Nephron (organoid): Measurements from ENCODE around the gene HES5.
"Not testable (repeated sequence)": the region's sequence is repeated elsewhere in the genome, so short reads cannot be mapped to it uniquely, and the experiment has no call there.

Source experiments
- H3K27ac Mint-ChIP-seq, 3 experiments: 2 replicates each; pipeline ENCODE4 v1.8.0; 2020; ENCODE audit warnings: mixed read lengths in 3 of 3, mild to moderate bottlenecking in 2 of 3, moderate library complexity in 1 of 3
- H3K27me3 Mint-ChIP-seq: 2 replicates; pipeline ENCODE4 v1.8.0; 2021; ENCODE audit warnings: low read depth, mild to moderate bottlenecking, moderate library complexity, mixed read lengths
- H3K36me3 Mint-ChIP-seq: 2 replicates; pipeline ENCODE4 v1.8.0; 2020; ENCODE audit warnings: low read depth, mixed read lengths
- H3K4me1 Mint-ChIP-seq: 2 replicates; pipeline ENCODE4 v1.8.0; 2020; ENCODE audit warnings: mixed read lengths
- H3K4me3 Mint-ChIP-seq, 3 experiments: 2 replicates each; pipeline ENCODE4 v1.8.0; 2020; ENCODE audit warnings: mild to moderate bottlenecking in 3 of 3, mixed read lengths in 3 of 3, moderate library complexity in 2 of 3
- H3K9me3 Mint-ChIP-seq: 2 replicates; pipeline ENCODE4 v1.8.0; 2020; ENCODE audit warnings: mixed read lengths
- CTCF ChIP-seq, 3 experiments: fragments of 200-600 bp; sonication (generic); IDR thresholded peaks; one replicate each; pipeline ENCODE4 v1.5.0; 2021; ENCODE audit warnings: antibody characterized with exemption in 3 of 3; ENCODE audit not compliant: unreplicated experiment in 3 of 3

The HES5 gene

GRCh38 chr1:2529784-2530512 is at the start of gene HES5:
Gene HES5 (minus strand): TSS chr1:2530263. CDS start chr1:2530164, 99 bp downstream.
- no peaks in the 10 kb centered on the region for H3K9me3 Mint-ChIP-seq
- no peaks in the 10 kb centered on the region for H3K36me3 Mint-ChIP-seq
- no peak within 1 kb of the TSS for H3K27ac Mint-ChIP-seq
- peaks cover 32% of the 10 kb centered on the region for H3K4me1 Mint-ChIP-seq
- peaks cover 74% of the 10 kb centered on the region for H3K27me3 Mint-ChIP-seq
- TF ChIP-seq CTCF (IDR thresholded peaks at IDR 0.05; ENCODE audit: unreplicated experiment in 3 of 3), result no peak
- peak within 1 kb of the TSS; percentile 34 to 52 (median 50) for H3K4me3 Mint-ChIP-seq

GRCh38 chr1:2578758-2579118 is 48.7 kb upstream of the HES5 start:
- Mint-ChIP-seq H3K4me1 (peaks cover 9% of the 10 kb centered on the region), H3K36me3 (no peaks in the 10 kb centered on the region), H3K27me3 (no peaks in the 10 kb centered on the region), H3K4me3 (peak overlapping the region in 1 of 3 experiments; percentile 26), H3K9me3 (peaks cover 5% of the 10 kb centered on the region), H3K27ac (peak overlapping the region; percentile 66 to 92 (median 69))
- TF ChIP-seq CTCF (IDR thresholded peaks at IDR 0.05; ENCODE audit: unreplicated experiment in 3 of 3), result no peak

GRCh38 chr1:2577565-2578075 is 47.6 kb upstream of the HES5 start:
- not testable (repeated sequence) for H3K36me3 Mint-ChIP-seq, H3K4me1 Mint-ChIP-seq, H3K27ac Mint-ChIP-seq, H3K27me3 Mint-ChIP-seq, H3K4me3 Mint-ChIP-seq
- peaks cover 15% of the 10 kb centered on the region for H3K9me3 Mint-ChIP-seq

- H3K9me3 Mint-ChIP-seq, result peaks cover 17% of the 10 kb centered on the region
- TF ChIP-seq CTCF (IDR thresholded peaks at IDR 0.05; ENCODE audit: unreplicated experiment in 3 of 3), result no peak
- H3K4me3 Mint-ChIP-seq, result no peak overlapping the region
- H3K27ac Mint-ChIP-seq, result peak overlapping the region in 2 of 3 experiments; percentile 29 to 63
- H3K4me1 Mint-ChIP-seq, result peaks cover 7% of the 10 kb centered on the region
- H3K36me3 Mint-ChIP-seq, result peaks cover 4% of the 10 kb centered on the region
- H3K27me3 Mint-ChIP-seq, result peaks cover 4% of the 10 kb centered on the region
Observed at GRCh38 chr1:2575801-2576663, 46.0 kb upstream of the HES5 start.

- H3K4me1 Mint-ChIP-seq, result peaks cover 7% of the 10 kb centered on the region
- H3K36me3 Mint-ChIP-seq, result peaks cover 4% of the 10 kb centered on the region
Observed at GRCh38 chr1:2574350-2574749, 44.3 kb upstream of the HES5 start.

More at GRCh38 chr1:2574350-2574749, 44.3 kb upstream of the HES5 start:
- Mint-ChIP-seq H3K27me3 (peaks cover 4% of the 10 kb centered on the region), H3K9me3 (peaks cover 17% of the 10 kb centered on the region), H3K4me3 (no peak overlapping the region), H3K27ac (no peak overlapping the region)
- TF ChIP-seq CTCF (IDR thresholded peaks at IDR 0.05; ENCODE audit: unreplicated experiment in 3 of 3), result no peak
